Measurements from ENCODE around the gene GAS7. TPM values are rescaled to one million over a fixed set of nuclear protein-coding genes. Genes with fewer than 3 reads are reported as not detected.

Gene GAS7
- total RNA-seq, 1 donor from 2014 or later: 72.7 TPM

DNA sequence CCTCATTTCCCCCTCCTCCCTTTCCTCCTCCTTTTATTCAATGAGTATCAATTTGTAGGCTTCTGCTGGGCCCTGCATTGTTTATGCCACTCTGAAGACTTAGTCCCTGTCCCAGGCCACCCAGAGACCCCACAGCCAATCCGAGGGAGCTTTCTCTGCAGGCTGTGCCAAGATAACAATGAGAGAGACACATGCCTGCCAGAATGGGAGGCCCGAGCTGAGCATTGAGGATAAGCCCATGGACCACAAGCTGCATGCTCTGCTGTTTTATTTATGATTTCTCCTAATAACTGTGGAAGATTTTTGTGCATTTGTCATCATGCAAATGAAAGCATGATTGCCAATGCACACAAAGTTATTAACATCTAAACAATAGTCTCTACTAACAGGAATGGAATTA, 296.3 kb downstream of the GAS7 start:
- no peak overlapping the region for H3K4me3 Mint-ChIP-seq
- TF ChIP-seq, protein P1, sequence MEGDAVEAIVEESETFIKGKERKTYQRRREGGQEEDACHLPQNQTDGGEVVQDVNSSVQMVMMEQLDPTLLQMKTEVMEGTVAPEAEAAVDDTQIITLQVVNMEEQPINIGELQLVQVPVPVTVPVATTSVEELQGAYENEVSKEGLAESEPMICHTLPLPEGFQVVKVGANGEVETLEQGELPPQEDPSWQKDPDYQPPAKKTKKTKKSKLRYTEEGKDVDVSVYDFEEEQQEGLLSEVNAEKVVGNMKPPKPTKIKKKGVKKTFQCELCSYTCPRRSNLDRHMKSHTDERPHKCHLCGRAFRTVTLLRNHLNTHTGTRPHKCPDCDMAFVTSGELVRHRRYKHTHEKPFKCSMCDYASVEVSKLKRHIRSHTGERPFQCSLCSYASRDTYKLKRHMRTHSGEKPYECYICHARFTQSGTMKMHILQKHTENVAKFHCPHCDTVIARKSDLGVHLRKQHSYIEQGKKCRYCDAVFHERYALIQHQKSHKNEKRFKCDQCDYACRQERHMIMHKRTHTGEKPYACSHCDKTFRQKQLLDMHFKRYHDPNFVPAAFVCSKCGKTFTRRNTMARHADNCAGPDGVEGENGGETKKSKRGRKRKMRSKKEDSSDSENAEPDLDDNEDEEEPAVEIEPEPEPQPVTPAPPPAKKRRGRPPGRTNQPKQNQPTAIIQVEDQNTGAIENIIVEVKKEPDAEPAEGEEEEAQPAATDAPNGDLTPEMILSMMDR (conservative IDR thresholded peaks at IDR 0.05): no peak
- no peaks in the 10 kb centered on the region for H3K27me3 Mint-ChIP-seq (ENCODE audit: low read depth)
- H3K36me3 Mint-ChIP-seq (ENCODE audit: low read depth): no peaks in the 10 kb centered on the region
- DNase-seq (ENCODE audit: low read depth, low spot score): no peak
- H3K27ac Mint-ChIP-seq (ENCODE audit: unreplicated experiment): no peak overlapping the region
- H3K4me1 Mint-ChIP-seq: peaks cover 17% of the 10 kb centered on the region
- no peaks in the 10 kb centered on the region for H3K9me3 Mint-ChIP-seq

DNA sequence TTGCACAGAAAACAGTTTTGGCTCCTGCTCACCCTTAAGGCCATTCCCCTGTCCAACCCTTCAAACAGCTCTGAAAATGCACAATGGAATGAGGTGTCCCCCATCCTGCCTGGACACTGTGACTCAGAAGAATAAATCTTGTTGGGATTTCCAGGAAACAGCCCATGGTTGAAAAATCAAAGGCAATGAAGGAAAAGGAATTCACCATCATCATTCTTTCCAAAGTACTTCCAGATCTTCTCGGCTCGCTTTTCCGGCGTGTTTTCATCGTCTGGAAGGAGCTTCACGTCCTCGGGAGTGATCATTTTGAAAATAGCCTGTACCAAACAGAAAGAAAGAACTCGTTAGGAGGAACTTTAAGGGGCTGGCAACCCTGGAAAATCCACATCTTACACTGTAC, 297.6 kb downstream of the GAS7 start:
- Mint-ChIP-seq H3K27ac (ENCODE audit: unreplicated experiment) (no peak overlapping the region), H3K4me3 (no peak overlapping the region), H3K36me3 (ENCODE audit: low read depth) (no peaks in the 10 kb centered on the region), H3K27me3 (ENCODE audit: low read depth) (no peaks in the 10 kb centered on the region), H3K4me1 (peaks cover 30% of the 10 kb centered on the region), H3K9me3 (no peaks in the 10 kb centered on the region)
- DNase-seq (ENCODE audit: low read depth, low spot score): no peak
- TF ChIP-seq, protein P1 (conservative IDR thresholded peaks at IDR 0.05): no peak

DNA sequence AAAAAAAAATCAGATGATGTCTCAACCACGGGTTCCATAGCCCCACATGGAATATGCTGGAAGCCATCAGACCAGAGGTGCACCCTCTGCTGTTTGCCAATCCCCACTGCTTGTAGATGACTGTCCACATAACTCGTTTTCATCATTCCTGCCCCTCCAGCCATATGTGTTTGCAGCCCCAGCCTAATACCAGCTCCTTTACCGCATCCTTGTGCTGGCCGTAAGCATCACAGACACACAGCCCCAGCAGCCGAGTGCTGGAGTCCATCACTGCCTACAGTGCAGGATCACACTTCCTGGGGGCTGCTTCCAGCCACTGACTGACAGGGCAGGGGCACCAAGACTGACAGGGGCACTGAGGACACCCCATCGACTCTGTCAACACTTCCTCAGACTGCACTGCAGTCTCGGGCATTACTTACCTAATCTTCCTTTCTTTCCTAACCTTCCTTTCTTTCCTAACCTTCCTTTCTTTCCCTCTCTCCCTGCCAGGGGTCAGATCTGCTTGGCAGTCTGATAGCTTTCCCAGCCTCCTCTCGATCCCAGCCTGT, 298.3 kb downstream of the GAS7 start:
- H3K4me3 Mint-ChIP-seq: no peak overlapping the region

DNA sequence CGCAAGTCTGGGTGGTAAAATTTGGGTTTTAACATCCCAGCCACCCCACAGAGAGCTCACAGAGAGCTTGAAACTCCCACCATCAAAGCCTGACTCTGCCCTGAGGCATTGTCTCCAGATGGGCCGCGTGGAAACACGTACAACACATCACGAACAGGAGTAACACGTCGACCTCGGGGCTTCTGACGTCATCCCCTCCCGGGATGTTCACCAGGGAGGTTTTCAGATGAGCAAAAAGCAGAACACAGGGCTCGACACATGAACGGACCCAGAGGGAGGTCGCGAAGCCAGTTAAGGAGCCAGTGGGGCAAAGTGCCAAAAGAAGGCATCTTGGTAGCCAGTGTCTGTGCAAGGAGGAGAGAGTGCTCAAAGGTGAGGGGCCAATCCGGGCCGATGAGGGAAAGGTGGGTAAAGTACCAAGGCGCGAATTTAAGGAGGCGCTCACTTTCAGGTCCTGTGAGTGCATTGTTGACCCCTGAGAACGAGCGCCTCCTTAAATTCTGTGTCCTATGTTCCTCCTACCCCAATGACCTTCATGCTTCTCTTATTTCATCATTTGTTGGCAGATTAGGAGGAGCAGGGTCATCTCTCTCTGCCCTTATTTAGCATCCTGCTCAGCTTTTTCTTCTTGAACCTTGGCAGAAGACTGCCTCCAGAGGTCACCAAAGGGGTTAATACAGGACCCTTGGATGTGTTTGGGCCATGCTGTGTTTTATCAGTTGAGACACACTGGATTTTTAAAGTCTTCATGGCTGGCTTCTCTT, 298.9 kb downstream of the GAS7 start:
- TF ChIP-seq, protein P1 (conservative IDR thresholded peaks at IDR 0.05): no peak
- DNase-seq (ENCODE audit: low read depth, low spot score): no peak
- Mint-ChIP-seq H3K4me3 (no peak overlapping the region), H3K27me3 (ENCODE audit: low read depth) (no peaks in the 10 kb centered on the region), H3K36me3 (ENCODE audit: low read depth) (no peaks in the 10 kb centered on the region), H3K9me3 (no peaks in the 10 kb centered on the region), H3K27ac (ENCODE audit: unreplicated experiment) (peak overlapping the region; percentile 55), H3K4me1 (peaks cover 30% of the 10 kb centered on the region)

More for the DNA sequence above, 298.3 kb downstream of the GAS7 start:
- Mint-ChIP-seq H3K36me3 (ENCODE audit: low read depth) (no peaks in the 10 kb centered on the region), H3K27ac (ENCODE audit: unreplicated experiment) (no peak overlapping the region), H3K4me1 (peaks cover 30% of the 10 kb centered on the region), H3K27me3 (ENCODE audit: low read depth) (no peaks in the 10 kb centered on the region), H3K9me3 (no peaks in the 10 kb centered on the region)
- no peak for DNase-seq (ENCODE audit: low read depth, low spot score)
- TF ChIP-seq, protein P1 (conservative IDR thresholded peaks at IDR 0.05): no peak

DNA sequence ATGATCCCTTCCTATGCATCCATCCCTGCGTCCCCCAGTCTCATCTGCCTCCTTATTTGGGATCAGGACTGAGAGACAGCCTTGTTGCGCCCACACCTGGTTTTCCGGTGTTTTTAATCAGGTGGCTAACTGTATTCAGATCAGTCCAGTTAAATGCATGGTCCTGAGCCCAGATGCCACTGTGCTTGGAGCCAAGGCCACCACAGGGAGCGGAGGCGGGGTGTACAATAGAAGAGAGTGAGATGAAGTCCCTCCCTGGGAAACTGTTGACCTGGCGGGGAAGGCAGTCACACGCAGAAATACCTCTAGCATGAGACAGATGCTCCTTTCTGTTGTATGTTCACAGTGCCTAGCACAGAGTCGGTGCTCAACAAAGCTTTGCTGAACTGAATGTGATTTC, 299.6 kb downstream of the GAS7 start:
- TF ChIP-seq, protein P1 (conservative IDR thresholded peaks at IDR 0.05): no peak
- Mint-ChIP-seq H3K4me1 (peaks cover 30% of the 10 kb centered on the region), H3K4me3 (no peak overlapping the region), H3K27ac (ENCODE audit: unreplicated experiment) (no peak overlapping the region), H3K27me3 (ENCODE audit: low read depth) (no peaks in the 10 kb centered on the region), H3K36me3 (ENCODE audit: low read depth) (no peaks in the 10 kb centered on the region), H3K9me3 (no peaks in the 10 kb centered on the region)
- DNase-seq (ENCODE audit: low read depth, low spot score): no peak

All from neural crest cell (in vitro differentiated cells).